ENCODE data around the gene FAM151A.
A peak's percentile ranks its signal among the peaks of the same experiment; 100 is the strongest.

FAM151A gene

GRCh38 chr1:54577612-54578011 is 45.7 kb downstream of the FAM151A start:
- peak; percentile 47 for DNase-seq

GRCh38 chr1:54575605-54576290 is 47.6 kb downstream of the FAM151A start:
- no peak for DNase-seq

- no peak for DNase-seq
Measured at GRCh38 chr1:54575161-54575560, 48.2 kb downstream of the FAM151A start.

GRCh38 chr1:54574158-54574778 is 49.1 kb downstream of the FAM151A start:
- no peak for DNase-seq

- no peak for DNase-seq
Measured at GRCh38 chr1:54572542-54572850, 50.8 kb downstream of the FAM151A start.

GRCh38 chr1:54571803-54572541 is 51.4 kb downstream of the FAM151A start:
- no peak for DNase-seq

GRCh38 chr1:54571326-54571725 is 52.0 kb downstream of the FAM151A start:
- DNase-seq = no peak

- DNase-seq = no peak
Measured at GRCh38 chr1:54570161-54570560, 53.2 kb downstream of the FAM151A start.

GRCh38 chr1:54569339-54569738 is 54.0 kb downstream of the FAM151A start:
- DNase-seq = peak; percentile 69

- no peak for DNase-seq
Measured at GRCh38 chr1:54567961-54568360, 55.4 kb downstream of the FAM151A start.

- no peak for DNase-seq
Measured at GRCh38 chr1:54566438-54567141, 56.7 kb downstream of the FAM151A start.

GRCh38 chr1:54565113-54565501 is 58.2 kb downstream of the FAM151A start:
- DNase-seq = no peak

- no peak for DNase-seq
Measured at GRCh38 chr1:54564312-54565112, 58.8 kb downstream of the FAM151A start.

- no peak for DNase-seq
Measured at GRCh38 chr1:54559771-54560231, 63.5 kb downstream of the FAM151A start.

Measured in fibroblast of skin of scalp (primary cell).